Loucy (cell line): ENCODE results near the gene HAL.
A peak's percentile ranks its signal among the peaks of the same experiment; 100 is the strongest.

Experiments used
- H2AFZ ChIP-seq: fragments of 200-600 bp; sonication (generic); 2 replicates; pipeline ENCODE4 v1.6.0; 2016; ENCODE audit warnings: antibody characterized with exemption, mild to moderate bottlenecking, low read length, moderate library complexity
- H3F3A ChIP-seq: fragments of 200-600 bp; 2 replicates; pipeline ENCODE4 v1.6.0; 2016; ENCODE audit warnings: antibody characterized with exemption, low read depth, mild to moderate bottlenecking
- H3K27me3 ChIP-seq: fragments of 200-600 bp; sonication (generic); 2 replicates; pipeline ENCODE4 v1.6.1; 2014; ENCODE audit warnings: low read length, mild to moderate bottlenecking; ENCODE audit not compliant: insufficient read depth, poor library complexity, severe bottlenecking
- H3K36me3 ChIP-seq: fragments of 200-600 bp; sonication (generic); 2 replicates; pipeline ENCODE4 v1.6.1; 2016; ENCODE audit warnings: low read length; ENCODE audit not compliant: insufficient read depth
- H3K4me1 ChIP-seq: fragments of 200-600 bp; sonication (generic); 2 replicates; pipeline ENCODE4 v1.5.1; 2014; ENCODE audit warnings: low read length, mild to moderate bottlenecking; ENCODE audit not compliant: insufficient read depth, poor library complexity, severe bottlenecking
- H3K4me2 ChIP-seq: fragments of 200-600 bp; sonication (generic); 2 replicates; pipeline ENCODE4 v1.6.0; 2014; ENCODE audit warnings: antibody characterized with exemption, low read length, low read depth, mild to moderate bottlenecking; ENCODE audit not compliant: poor library complexity, severe bottlenecking
- H3K4me3 ChIP-seq: fragments of 200-600 bp; sonication (generic); 2 replicates; pipeline ENCODE4 v1.5.1; 2014; ENCODE audit warnings: low read length, mild to moderate bottlenecking, mixed read lengths; ENCODE audit not compliant: poor library complexity, severe bottlenecking
- H3K79me2 ChIP-seq: fragments of 200-600 bp; sonication (generic); 2 replicates; pipeline ENCODE4 v1.6.1; 2014; ENCODE audit warnings: low read length; ENCODE audit not compliant: insufficient read depth
- H3K9ac ChIP-seq: fragments of 200-600 bp; sonication (generic); 2 replicates; pipeline ENCODE4 v1.6.0; 2014; ENCODE audit warnings: mild to moderate bottlenecking, low read depth, low read length, moderate library complexity; ENCODE audit not compliant: poor library complexity, severe bottlenecking
- H3K9me2 ChIP-seq: fragments of 200-600 bp; sonication (generic); replicated peaks from 2 replicates; pipeline ENCODE4 v1.6.1; 2016; ENCODE audit warnings: low read depth, low read length, mixed read lengths
- H3K9me3 ChIP-seq: fragments of 200-600 bp; sonication (generic); 2 replicates; pipeline ENCODE4 v1.6.1; 2014; ENCODE audit warnings: mild to moderate bottlenecking, antibody characterized with exemption, low read length, low read depth; ENCODE audit not compliant: insufficient read depth
- H4K20me1 ChIP-seq: fragments of 200-600 bp; sonication (generic); 2 replicates; pipeline ENCODE4 v1.6.0; 2014; ENCODE audit warnings: antibody characterized with exemption, low read length, mild to moderate bottlenecking; ENCODE audit not compliant: insufficient read depth, poor library complexity, severe bottlenecking
- EZH2phosphoT487 ChIP-seq: fragments of 200-600 bp; IDR thresholded peaks from 2 replicates; pipeline ENCODE4 v1.6.1; 2018; ENCODE audit warnings: antibody characterized with exemption, mild to moderate bottlenecking, moderate library complexity, borderline replicate concordance
- TF ChIP-seq, protein P1 (sequence below): fragments of 200-600 bp; sonication (generic); conservative IDR thresholded peaks from 2 replicates; pipeline ENCODE4 v1.5.1; 2014; ENCODE audit warnings: mild to moderate bottlenecking, antibody characterized with exemption, low read length

The HAL gene

DNA sequence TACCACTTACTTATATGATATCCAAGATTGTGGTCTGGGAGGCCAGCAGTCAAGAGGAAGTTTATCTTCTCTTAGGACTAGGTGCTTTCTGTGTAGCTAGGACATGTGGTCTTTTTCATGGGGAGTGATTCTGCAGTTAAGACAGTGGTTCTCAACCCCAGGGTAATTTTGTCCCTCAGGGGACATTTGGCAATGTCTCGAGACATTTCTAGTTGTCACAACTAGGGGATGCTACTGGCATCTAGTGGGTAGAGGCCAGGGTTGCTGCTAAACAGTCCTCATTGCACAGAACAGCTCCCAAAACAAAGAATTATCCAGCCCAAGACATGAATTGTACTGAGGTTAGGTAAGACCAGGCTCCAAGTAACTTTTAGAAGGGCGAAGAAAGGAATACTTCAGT, 33.0 kb downstream of the HAL start:
- no peaks in the 10 kb centered on the region for H3K4me1 ChIP-seq
- H3K9me2 ChIP-seq: no peaks in the 10 kb centered on the region
- no peaks in the 10 kb centered on the region for H3K79me2 ChIP-seq
- no peak overlapping the region for H3K4me3 ChIP-seq
- TF ChIP-seq, protein P1, sequence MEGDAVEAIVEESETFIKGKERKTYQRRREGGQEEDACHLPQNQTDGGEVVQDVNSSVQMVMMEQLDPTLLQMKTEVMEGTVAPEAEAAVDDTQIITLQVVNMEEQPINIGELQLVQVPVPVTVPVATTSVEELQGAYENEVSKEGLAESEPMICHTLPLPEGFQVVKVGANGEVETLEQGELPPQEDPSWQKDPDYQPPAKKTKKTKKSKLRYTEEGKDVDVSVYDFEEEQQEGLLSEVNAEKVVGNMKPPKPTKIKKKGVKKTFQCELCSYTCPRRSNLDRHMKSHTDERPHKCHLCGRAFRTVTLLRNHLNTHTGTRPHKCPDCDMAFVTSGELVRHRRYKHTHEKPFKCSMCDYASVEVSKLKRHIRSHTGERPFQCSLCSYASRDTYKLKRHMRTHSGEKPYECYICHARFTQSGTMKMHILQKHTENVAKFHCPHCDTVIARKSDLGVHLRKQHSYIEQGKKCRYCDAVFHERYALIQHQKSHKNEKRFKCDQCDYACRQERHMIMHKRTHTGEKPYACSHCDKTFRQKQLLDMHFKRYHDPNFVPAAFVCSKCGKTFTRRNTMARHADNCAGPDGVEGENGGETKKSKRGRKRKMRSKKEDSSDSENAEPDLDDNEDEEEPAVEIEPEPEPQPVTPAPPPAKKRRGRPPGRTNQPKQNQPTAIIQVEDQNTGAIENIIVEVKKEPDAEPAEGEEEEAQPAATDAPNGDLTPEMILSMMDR: peak; percentile 61
- no peak for TF ChIP-seq EZH2phosphoT487
- no peaks in the 10 kb centered on the region for H3K27me3 ChIP-seq
- H3K9ac ChIP-seq: no peak overlapping the region
- no peaks in the 10 kb centered on the region for H3F3A ChIP-seq
- H3K4me2 ChIP-seq: no peak overlapping the region
- H2AFZ ChIP-seq: no peak overlapping the region
- H3K36me3 ChIP-seq: no peaks in the 10 kb centered on the region
- H4K20me1 ChIP-seq: no peaks in the 10 kb centered on the region
- no peaks in the 10 kb centered on the region for H3K9me3 ChIP-seq

DNA sequence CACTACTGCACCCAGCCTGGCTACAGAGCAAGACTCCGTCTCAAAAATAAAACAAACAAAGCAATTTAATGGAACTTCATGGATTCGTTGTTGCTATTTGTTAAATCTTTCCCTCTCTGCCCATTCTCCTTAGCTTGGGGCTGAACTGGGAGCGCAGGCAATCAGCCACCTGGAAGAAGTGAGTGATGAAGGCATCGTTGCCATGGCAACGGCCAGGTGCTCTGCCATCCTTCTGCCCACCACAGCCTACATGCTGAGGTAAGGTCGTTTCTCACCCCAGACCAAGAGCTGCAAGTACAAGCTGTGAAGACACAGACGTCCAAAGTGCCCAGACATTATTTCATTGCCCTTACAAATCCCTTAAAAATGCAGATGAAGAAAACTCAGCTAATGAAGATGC, 33.9 kb downstream of the HAL start:
- Histone ChIP-seq H3K27me3 (no peaks in the 10 kb centered on the region), H2AFZ (no peak overlapping the region), H3K4me2 (no peak overlapping the region), H3K9me2 (no peaks in the 10 kb centered on the region), H3F3A (no peaks in the 10 kb centered on the region), H3K4me3 (no peak overlapping the region), H3K9me3 (no peaks in the 10 kb centered on the region), H3K79me2 (no peaks in the 10 kb centered on the region), H3K9ac (no peak overlapping the region), H3K4me1 (no peaks in the 10 kb centered on the region), H4K20me1 (no peaks in the 10 kb centered on the region), H3K36me3 (no peaks in the 10 kb centered on the region)
- TF ChIP-seq EZH2phosphoT487: no peak
- TF ChIP-seq, protein P1: no peak

DNA sequence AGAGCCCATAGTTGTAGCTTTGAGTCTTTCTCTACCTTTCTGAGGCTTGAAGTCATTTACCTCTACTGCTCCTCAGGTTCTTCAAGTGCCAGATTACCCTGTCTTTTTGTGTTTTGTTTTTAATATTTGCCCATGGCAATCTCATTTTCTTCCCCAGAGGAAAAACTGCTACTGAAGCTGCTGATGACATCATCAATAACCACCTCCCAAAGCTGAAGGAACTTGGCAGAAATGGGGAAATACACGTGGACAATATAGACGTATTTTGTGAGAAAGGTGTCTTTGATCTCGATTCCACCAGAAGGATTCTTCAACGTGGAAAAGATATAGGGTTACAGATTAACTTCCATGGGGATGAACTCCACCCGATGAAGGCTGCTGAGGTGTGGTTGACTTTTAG, 35.9 kb downstream of the HAL start:
- Histone ChIP-seq H3K4me2 (no peak overlapping the region), H3K79me2 (no peaks in the 10 kb centered on the region), H3K36me3 (no peaks in the 10 kb centered on the region), H3K9me2 (no peaks in the 10 kb centered on the region), H3F3A (no peaks in the 10 kb centered on the region), H3K4me3 (no peak overlapping the region), H3K4me1 (no peaks in the 10 kb centered on the region), H3K9me3 (no peaks in the 10 kb centered on the region), H3K27me3 (no peaks in the 10 kb centered on the region), H4K20me1 (no peaks in the 10 kb centered on the region), H3K9ac (no peak overlapping the region), H2AFZ (no peak overlapping the region)
- TF ChIP-seq, protein P1: no peak
- TF ChIP-seq EZH2phosphoT487: no peak
